Measurements from ENCODE around the gene CALML4. TPM values are rescaled to one million over a fixed set of nuclear protein-coding genes. Genes with fewer than 3 reads are reported as not detected.
"Not testable (repeated sequence)": the region's sequence is repeated elsewhere in the genome, so short reads cannot be mapped to it uniquely, and the experiment has no call there.

Gene CALML4, protein sequence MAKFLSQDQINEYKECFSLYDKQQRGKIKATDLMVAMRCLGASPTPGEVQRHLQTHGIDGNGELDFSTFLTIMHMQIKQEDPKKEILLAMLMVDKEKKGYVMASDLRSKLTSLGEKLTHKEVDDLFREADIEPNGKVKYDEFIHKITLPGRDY
- polyA plus RNA-seq: 10 to 100 TPM in 1 of 3 donors, 1 to 10 TPM in 2; 4.8 to 15.3 (median 5.3) TPM

GRCh38 chr15:68204776-68205557, at the start of gene CALML4:
Gene CALML4, minus strand, starts transcription at chr15:68205332. Its CDS starts 85 bp downstream, at chr15:68205247.
- H3K27ac ChIP-seq (ENCODE audit: low read depth, low read length): no peak within 1 kb of the TSS
- WGBS, 3 donors: 19 to 24% (median 21%) methylated on average over 16 of the region's 16 CpGs

- WGBS, 3 donors: 24 to 32% (median 25%) methylated on average over 7 of the region's 7 CpGs
- H3K27ac ChIP-seq (ENCODE audit: low read depth, low read length): no peak overlapping the region
Measured at GRCh38 chr15:68252925-68253534, 47.9 kb upstream of the CALML4 start.

GRCh38 chr15:68249058-68249713, 44.1 kb upstream of the CALML4 start:
- 49 to 60% (median 49%) methylated on average over 3 of the region's 3 CpGs for WGBS, 3 donors
- no peak overlapping the region for H3K27ac ChIP-seq (ENCODE audit: low read depth, low read length)

DNA sequence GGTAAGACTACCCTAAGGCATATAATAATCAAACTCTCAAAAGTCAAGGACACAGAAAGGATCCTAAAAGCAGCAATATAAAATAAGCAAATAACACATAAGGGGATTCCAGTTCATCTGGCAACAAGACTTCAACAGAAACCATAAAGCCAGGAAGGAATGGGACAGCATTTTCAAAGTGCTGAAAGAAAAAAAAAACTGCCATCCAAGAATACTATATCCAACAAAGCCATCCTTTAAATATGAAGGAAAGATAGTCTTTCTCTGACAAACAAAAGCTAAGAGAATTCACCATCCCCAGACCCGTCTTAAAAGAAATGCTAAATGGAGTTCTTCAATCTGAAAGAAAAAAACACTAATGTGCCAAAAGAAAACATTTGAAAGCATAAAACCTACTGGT, 39.1 kb upstream of the CALML4 start:
- WGBS, 3 donors: 92 to 100% (median 97%) methylated on average over 1 of the region's 1 CpG
- H3K27ac ChIP-seq (ENCODE audit: low read depth, low read length): no peak overlapping the region

DNA sequence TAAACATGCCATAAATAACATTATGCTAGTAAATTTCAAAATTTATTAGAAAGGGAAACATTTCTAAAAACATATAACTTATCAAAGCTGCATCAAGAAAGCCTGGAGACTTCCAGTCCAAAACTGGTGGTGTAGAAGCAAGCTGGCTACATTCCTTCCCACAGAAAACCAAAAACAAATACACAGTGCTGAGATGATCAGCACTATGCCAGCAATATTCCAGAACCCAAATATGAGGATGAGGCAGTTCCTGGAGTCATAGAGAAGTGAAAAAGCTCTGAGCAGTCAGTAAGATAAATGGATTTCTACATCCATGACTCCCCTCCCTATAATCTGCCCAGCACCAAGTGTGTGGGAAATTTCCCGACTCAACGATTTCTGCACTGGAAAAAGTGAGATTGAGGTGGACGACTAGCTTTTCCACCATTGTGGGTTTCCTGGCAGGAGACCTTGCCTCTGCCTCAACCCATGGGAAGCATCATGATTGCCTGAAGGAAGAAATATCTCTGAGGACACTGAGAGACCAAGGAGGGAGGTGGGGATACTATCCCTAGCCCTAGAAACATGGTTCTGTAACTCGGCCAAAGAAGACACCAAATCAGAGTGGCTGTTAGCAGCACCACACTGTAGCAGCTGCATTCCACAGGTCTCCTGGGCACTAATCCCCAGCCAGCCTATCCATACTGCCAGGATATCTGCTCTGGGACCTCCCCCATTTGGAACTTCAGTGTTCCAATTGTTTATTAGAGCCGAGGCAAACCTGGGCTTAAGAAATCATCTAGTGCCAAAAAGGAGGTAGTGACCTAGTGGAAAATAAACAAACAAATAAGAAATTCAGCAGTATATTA, 36.2 kb upstream of the CALML4 start:
- WGBS, 3 donors: 68 to 82% (median 74%) methylated on average over 5 of the region's 5 CpGs
- H3K27ac ChIP-seq (ENCODE audit: low read depth, low read length): no peak overlapping the region

- no peak overlapping the region for H3K27ac ChIP-seq (ENCODE audit: low read depth, low read length)
Measured at GRCh38 chr15:68239025-68239424, 33.9 kb upstream of the CALML4 start.

GRCh38 chr15:68235022-68235421, 29.9 kb upstream of the CALML4 start:
- 80 to 92% (median 88%) methylated on average over 4 of the region's 4 CpGs for WGBS, 3 donors

GRCh38 chr15:68234520-68234919, 29.4 kb upstream of the CALML4 start:
- 92 to 97% (median 94%) methylated on average over 9 of the region's 9 CpGs for WGBS, 3 donors
- not testable (repeated sequence) for H3K27ac ChIP-seq (ENCODE audit: low read depth, low read length)

More at GRCh38 chr15:68235022-68235421, 29.9 kb upstream of the CALML4 start:
- H3K27ac ChIP-seq (ENCODE audit: low read depth, low read length): no peak overlapping the region

DNA sequence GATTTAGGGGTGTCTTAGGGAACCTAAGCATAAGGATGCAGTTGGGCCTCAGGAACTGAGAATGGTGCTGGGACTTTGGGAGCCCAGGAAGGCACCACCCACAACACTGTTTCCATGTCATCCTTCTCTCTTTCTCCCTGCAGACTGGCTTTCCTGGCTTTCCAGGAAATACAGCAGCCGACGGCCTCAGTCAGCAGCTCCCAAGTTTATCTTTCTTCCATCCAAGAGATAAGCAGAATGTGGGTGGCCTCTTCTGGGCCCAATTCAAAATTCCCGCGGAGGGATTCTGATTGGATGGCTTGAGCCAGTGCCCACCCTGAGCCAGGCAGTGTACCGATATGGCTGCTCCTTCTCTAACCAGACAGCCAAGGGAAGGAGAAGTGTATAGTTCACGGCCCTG, 28.9 kb upstream of the CALML4 start:
- 48 to 71% (median 62%) methylated on average over 6 of the region's 6 CpGs for WGBS, 3 donors
- no peak overlapping the region for H3K27ac ChIP-seq (ENCODE audit: low read depth, low read length)

DNA sequence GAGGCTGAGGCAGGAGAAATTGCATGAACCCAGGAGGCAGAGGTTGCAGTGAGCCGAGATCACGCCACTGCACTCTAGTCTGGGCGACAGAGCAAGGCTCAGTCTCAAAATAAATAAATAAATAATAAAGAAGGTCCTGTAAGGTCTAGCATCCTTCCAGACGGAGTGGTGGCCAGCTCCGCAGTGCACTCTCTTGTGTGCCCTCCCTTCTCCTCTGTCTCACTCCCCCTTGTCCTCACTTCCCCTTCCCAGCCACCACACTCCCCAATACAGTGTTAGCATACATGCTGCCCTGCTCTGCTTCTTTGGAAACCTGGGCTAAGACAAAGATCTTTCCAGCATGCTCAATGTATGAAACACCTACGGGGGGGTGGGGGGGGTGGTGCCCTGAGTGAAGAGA, 27.8 kb upstream of the CALML4 start:
- 64 to 93% (median 85%) methylated on average over 6 of the region's 6 CpGs for WGBS, 3 donors
- H3K27ac ChIP-seq (ENCODE audit: low read depth, low read length): no peak overlapping the region

DNA sequence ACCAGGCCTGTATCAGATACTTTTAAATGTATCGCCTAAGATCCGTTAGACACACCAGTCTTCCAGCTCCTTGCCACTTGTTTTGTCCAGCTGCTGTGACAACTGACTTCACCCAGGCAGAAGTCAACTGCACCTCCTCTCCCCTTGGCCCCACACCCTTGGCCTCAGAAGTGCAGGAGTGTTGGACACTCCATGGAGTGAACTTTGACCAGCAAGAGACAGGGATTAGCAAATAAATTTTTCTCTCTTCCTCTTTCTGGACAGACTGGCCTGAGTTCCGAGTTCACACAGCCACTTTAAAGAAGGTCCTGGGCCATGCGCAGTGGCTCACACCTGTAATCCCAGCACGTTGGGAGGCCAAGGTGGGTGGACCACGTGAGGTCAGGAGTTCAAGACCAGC, 27.3 kb upstream of the CALML4 start:
- no peak overlapping the region for H3K27ac ChIP-seq (ENCODE audit: low read depth, low read length)
- WGBS, 3 donors: 74 to 82% (median 80%) methylated on average over 6 of the region's 6 CpGs

DNA sequence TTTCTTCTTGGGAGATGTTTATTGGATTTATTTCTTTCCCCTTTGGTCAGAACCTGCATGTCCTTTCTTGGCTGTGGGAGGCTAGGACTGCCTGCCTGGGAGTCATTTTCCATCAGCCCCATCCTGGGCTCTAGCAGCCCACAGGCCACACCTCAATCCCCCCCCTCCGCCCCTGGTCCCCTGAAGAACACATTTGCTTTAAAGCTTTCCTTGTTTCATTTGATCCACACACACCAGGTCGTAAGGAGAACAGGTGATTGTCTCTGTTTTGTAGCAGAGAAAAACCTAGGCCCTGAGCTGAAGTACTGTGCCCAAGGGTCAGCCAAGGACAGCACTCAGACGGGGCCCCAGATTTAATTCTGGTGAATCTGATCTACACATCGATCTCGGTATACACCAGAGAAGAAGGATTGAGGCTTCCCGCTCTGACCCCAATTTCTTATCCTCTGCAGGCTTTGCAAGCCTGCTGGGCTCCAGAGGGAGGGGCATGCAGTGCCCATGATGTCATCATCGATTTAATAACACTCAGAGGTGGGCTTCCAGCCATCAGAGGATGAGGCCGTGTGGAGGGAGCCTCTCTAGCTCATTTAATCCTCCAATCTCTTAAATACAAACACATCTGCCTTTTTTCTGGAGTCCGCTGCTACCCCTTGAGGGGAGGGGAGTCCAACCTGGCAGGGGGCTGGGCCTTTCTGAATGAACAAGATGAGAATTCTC, 26.1 kb upstream of the CALML4 start:
- no peak overlapping the region for H3K27ac ChIP-seq (ENCODE audit: low read depth, low read length)
- 72 to 81% (median 81%) methylated on average over 9 of the region's 9 CpGs for WGBS, 3 donors

DNA sequence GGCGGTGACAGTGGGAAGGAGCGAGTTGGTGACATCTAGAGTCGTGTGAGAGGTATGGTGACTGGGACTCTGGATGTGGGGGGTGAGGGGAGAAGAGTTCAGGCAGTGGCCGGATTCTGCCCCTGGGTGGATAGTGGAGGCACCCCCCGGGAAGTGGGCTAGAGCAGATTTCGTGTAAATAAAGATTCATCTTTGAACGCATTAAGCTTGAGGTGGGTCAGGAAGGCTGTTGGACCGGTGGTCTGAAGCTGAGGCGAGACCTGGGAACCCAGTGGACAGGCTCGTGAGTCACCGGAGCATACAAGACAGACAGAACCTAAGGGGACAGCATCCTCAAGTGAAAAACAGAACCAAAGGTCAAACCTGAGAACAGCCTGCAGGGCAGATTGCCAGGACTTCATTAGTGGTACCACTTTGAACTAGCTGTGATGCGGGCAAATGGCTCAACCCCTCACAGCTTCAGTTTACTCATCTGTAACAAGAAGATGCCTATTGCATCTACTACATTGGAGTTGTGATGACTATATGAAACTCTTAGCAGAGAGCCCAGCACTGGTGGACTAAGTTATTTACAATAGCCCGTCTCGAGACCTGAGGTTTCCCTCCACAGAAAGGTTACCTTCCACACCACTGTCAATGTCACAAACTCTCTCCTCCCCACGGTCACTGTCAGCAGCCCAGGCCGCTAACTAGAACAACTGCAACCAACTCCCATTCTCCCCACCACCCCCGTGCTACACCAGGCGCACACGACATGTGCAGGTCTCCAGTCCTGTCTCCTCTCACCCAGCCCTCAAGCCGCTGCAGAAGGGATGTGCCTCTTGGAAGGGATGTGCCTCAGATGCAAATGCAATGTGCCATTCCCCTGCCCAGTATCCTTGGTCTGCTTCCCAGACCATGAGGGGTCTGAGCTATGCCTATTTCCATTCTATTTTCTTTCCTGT, 25.3 kb upstream of the CALML4 start:
- 57 to 62% (median 58%) methylated on average over 20 of the region's 20 CpGs for WGBS, 3 donors

DNA sequence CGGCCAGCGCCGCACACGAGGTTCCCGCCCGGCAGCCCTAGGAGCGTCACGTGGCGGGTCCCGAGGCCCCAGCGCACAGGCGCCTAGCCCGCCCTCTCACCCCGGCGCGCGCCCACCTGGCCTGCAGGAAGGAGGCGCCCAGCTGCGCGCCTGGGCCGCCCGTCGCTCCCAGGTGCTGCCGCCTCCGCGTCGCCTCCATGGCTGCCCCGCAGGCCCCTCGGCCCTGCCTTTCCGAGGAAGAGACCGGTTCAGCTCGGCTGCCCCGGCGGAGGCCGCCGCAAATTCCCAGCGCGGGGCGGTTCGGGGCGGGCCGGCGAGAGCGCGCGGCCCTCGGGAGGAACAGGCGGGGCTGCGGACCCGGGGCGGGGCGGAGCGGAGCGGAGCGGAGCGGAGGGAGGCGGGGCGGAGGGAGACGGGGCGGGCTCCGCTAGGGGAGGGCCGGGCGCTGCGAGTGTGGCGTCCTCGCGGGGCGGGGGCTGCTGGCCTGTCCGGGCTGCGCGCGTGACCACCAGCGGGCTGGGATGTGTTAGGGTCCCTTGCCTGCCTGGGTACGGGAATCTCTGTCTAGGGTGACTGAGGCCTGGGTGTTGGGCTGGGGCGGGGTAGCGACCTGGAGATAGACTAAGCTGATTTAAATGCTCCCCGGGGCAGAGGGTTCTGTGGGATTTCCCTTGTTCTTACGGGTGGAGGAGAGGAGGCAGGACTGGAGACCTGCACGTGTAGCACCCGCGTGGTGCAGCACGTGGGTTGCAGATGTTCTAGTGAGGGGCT, 24.4 kb upstream of the CALML4 start, which contains the start of gene CLN6:
Gene CLN6 (minus strand): TSS at position 343 of the 771 bp plus-strand sequence. CDS start 144 bp downstream, at position 199.
- 1% methylated on average over 63 to 78 of the region's 82 CpGs for WGBS, 3 donors
- no peak within 1 kb of the TSS for H3K27ac ChIP-seq (ENCODE audit: low read depth, low read length)

More for the DNA sequence above, 25.3 kb upstream of the CALML4 start:
- H3K27ac ChIP-seq (ENCODE audit: low read depth, low read length): no peak overlapping the region

- 0 to 1% (median 1%) methylated on average over 24 to 39 of the region's 39 CpGs for WGBS, 3 donors
- no peak overlapping the region for H3K27ac ChIP-seq (ENCODE audit: low read depth, low read length)
Measured at GRCh38 chr15:68228971-68229385, 23.8 kb upstream of the CALML4 start.
